K562 (cell line): ENCODE results near the gene OPRD1. TPM values are rescaled to one million over a fixed set of nuclear protein-coding genes. Genes with fewer than 3 reads are reported as not detected.

Experiments used
- ARID1B ChIP-seq: fragments of 450-650 bp; IDR thresholded peaks from 2 replicates; pipeline ENCODE4 v1.6.1; 2016; ENCODE audit warnings: antibody characterized with exemption, mild to moderate bottlenecking, inconsistent platforms
- BRF1 ChIP-seq: IDR thresholded peaks from 3 replicates; pipeline ENCODE4 v1.6.1; 2011; ENCODE audit warnings: borderline replicate concordance, mild to moderate bottlenecking; ENCODE audit not compliant: insufficient read length; ENCODE audit errors: extremely low read depth
- CBFB ChIP-seq: sonication (generic); formaldehyde crosslinking; IDR thresholded peaks from 2 replicates; pipeline ENCODE4 v1.4.0; 2020; ENCODE audit warnings: mild to moderate bottlenecking, missing genetic modification reagents
- CBX5 ChIP-seq: IDR thresholded peaks from 2 replicates; pipeline ENCODE4 v1.6.1; 2014; ENCODE audit warnings: low read depth, borderline replicate concordance
- COPS2 ChIP-seq: fragments of 450-650 bp; conservative IDR thresholded peaks from 2 replicates; pipeline ENCODE4 v1.6.1; 2016; ENCODE audit warnings: mild to moderate bottlenecking, moderate library complexity
- DEAF1 ChIP-seq: fragments of 450-650 bp; formaldehyde crosslinking; IDR thresholded peaks from 2 replicates; pipeline ENCODE4 v1.4.0; 2020; ENCODE audit warnings: mild to moderate bottlenecking, moderate library complexity
- ELF2 ChIP-seq: fragments of 250-450 bp; sonication (Bioruptor Pico); IDR thresholded peaks from 2 replicates; pipeline ENCODE4 v1.5.0; 2021; ENCODE audit warnings: mild to moderate bottlenecking
- ELK1 ChIP-seq: sonication (generic); formaldehyde crosslinking; IDR thresholded peaks from 2 replicates; pipeline ENCODE4 v1.8.1; 2022; ENCODE audit warnings: missing genetic modification reagents
- ELK3 ChIP-seq: fragments of 450-650 bp; formaldehyde crosslinking; IDR thresholded peaks from 2 replicates; pipeline ENCODE4 v1.4.0; 2020; ENCODE audit warnings: mild to moderate bottlenecking
- FOS ChIP-seq: IDR thresholded peaks from 3 replicates; pipeline ENCODE4 v1.6.1; 2011; ENCODE audit not compliant: insufficient read length; ENCODE audit errors: extremely low read depth
- FOXJ2 ChIP-seq: fragments of 200-800 bp; sonication (Bioruptor generic); IDR thresholded peaks from 2 replicates; pipeline ENCODE4 v1.6.1; 2016; ENCODE audit warnings: missing genetic modification characterization, missing compliant biosample characterization
- GTF3C2 ChIP-seq: IDR thresholded peaks from 3 replicates; pipeline ENCODE4 v1.6.1; 2011; ENCODE audit warnings: borderline replicate concordance, mild to moderate bottlenecking, moderate library complexity; ENCODE audit not compliant: insufficient read length; ENCODE audit errors: extremely low read depth
- HNRNPH1 ChIP-seq: fragments of 200-400 bp; formaldehyde crosslinking; optimal IDR thresholded peaks from 2 replicates; pipeline ENCODE3; 2017; ENCODE audit warnings: low read depth, mild to moderate bottlenecking, low read length, moderate library complexity
- HNRNPLL ChIP-seq: fragments of 200-400 bp; formaldehyde crosslinking; IDR thresholded peaks from 2 replicates; pipeline ENCODE4 v1.6.1; 2017; ENCODE audit warnings: low read length, low read depth, mild to moderate bottlenecking; ENCODE audit not compliant: poor library complexity, severe bottlenecking
- NFE2L1 ChIP-seq: fragments of 450-650 bp; IDR thresholded peaks from 2 replicates; pipeline ENCODE4 v1.6.1; 2016; ENCODE audit warnings: missing genetic modification characterization, low read depth, mild to moderate bottlenecking, missing compliant biosample characterization, moderate library complexity, borderline replicate concordance
- PCBP2 ChIP-seq: fragments of 200-400 bp; formaldehyde crosslinking; IDR thresholded peaks from 2 replicates; pipeline ENCODE4 v1.6.1; 2018; ENCODE audit warnings: low read length, low read depth, mild to moderate bottlenecking, moderate library complexity; ENCODE audit not compliant: poor library complexity, severe bottlenecking
- POLR2B ChIP-seq: fragments of 450-650 bp; IDR thresholded peaks from 2 replicates; pipeline ENCODE4 v1.6.1; 2018; ENCODE audit warnings: low read depth; ENCODE audit not compliant: partially characterized antibody
- PTBP1 ChIP-seq: fragments of 200-400 bp; formaldehyde crosslinking; IDR thresholded peaks from 2 replicates; pipeline ENCODE4 v1.6.1; 2017; ENCODE audit warnings: low read depth, low read length
- TCF3 ChIP-seq: sonication (generic); formaldehyde crosslinking; IDR thresholded peaks from 2 replicates; pipeline ENCODE4 v1.4.0; 2020; ENCODE audit warnings: mild to moderate bottlenecking, missing genetic modification reagents
- TRIM24 ChIP-seq, 2 experiments: fragments of 450-650 bp; IDR thresholded peaks; 2 replicates each; pipeline ENCODE4 v1.6.1; 2016
- ZEB2 ChIP-seq: fragments of 450-650 bp; IDR thresholded peaks from 2 replicates; pipeline ENCODE4 v1.6.1; 2016
- ZNF175 ChIP-seq: fragments of 200-800 bp; sonication (Bioruptor generic); IDR thresholded peaks from 2 replicates; pipeline ENCODE4 v1.6.1; 2016; ENCODE audit warnings: low read depth, mild to moderate bottlenecking, missing genetic modification characterization, missing compliant biosample characterization
- ZNF274 ChIP-seq: IDR thresholded peaks from 2 replicates; pipeline ENCODE4 v1.6.1; 2011; ENCODE audit warnings: low read depth, mild to moderate bottlenecking, low read length, moderate library complexity, borderline replicate concordance
- polyA plus RNA-seq, 8 experiments: library from polyadenylated mRNA; depleted of rRNA in 4 of 8; stranded (reverse) in 5 of 8; unstranded in 3 of 8; fragments of >200 nt; fragmentation: Nextera tagmentation in 2 of 8; fragmentation: Illumina TruSeq in 1 of 8; extraction: Ambion mirVana in 2 of 8; extraction: Trizol in 1 of 8; gene quantifications; 2 replicates each; pipeline versions ENCODE4 v1.2.1 to v1.2.3, GENCODE V29; 2011 to 2014; ENCODE audit warnings: inconsistent platforms in 1 of 8, missing spikeins in 1 of 8
- total RNA-seq, 7 experiments: library from RNA; depleted of rRNA in 6 of 7; stranded (reverse); fragments of >200 nt in 6 of 7; fragmentation: Illumina TruSeq in 2 of 7; extraction: Trizol in 2 of 7; gene quantifications; 2 replicates each; pipeline versions ENCODE4 v1.2.1 to v1.2.3, GENCODE V29; 2011 to 2021; ENCODE audit warnings: low replicate concordance in 1 of 7

OPRD1 gene
- total and polyA plus RNA-seq, 9 of the 15 experiments (the other 6 are each of a cell fraction or from before 2014, with no cell fraction given) = under 0.01 to 0.03 (median under 0.01) TPM; not detected in 6

- TF ChIP-seq GTF3C2 (no peak), ZNF274 (no peak; the same call in 1 of the 2 replicates), CBFB (peak; percentile 33; the same call in 1 of the 2 replicates), HNRNPLL (no peak), ZEB2 (peak; percentile 93), NFE2L1 (no peak), HNRNPH1 (no peak), ARID1B (peak; percentile 85), DEAF1 (CRISPR knock-in tag) (peak; percentile 99), BRF1 (no peak), CBX5 (peak; percentile 93), FOXJ2 (tag) (no peak), ELF2 (CRISPR knock-in tag) (peak; percentile 71; the same call in 1 of the 2 replicates), COPS2 (no peak), ELK1 (CRISPR knock-in tag) (no peak), ZNF175 (CRISPR knock-in tag) (no peak; the same call in 1 of the 2 replicates), POLR2B (no peak), TRIM24 (IDR thresholded peaks at IDR 0.05) (peak; percentile 76 to 84), PCBP2 (no peak), TCF3 (peak; percentile 81), PTBP1 (peak; percentile 91), ELK3 (CRISPR knock-in tag) (no peak), FOS (no peak)
Observed at GRCh38 chr1:28882009-28882628, 70.1 kb downstream of the OPRD1 start (continued).
